HepG2 (cell line): ENCODE results near the gene NPSR1. TPM values are rescaled to one million over a fixed set of nuclear protein-coding genes. Genes with fewer than 3 reads are reported as not detected.

ENCODE experiments used
- ATAC-seq: fragments of 200-7000 bp; cut with Tn5 transposase; 3 replicates; pipeline ENCODE4 v1.9.1; 2020; ENCODE audit warnings: mild to moderate bottlenecking, moderate library complexity
- BruUV-seq: library from RNA; stranded (reverse); fragments of 400-500 nt; replicated peaks from 2 replicates; lab custom pipeline; 2021; lab: Mats Ljungman, UMichigan
- CTCF ChIA-PET: fragments of 300-600 bp; formaldehyde crosslinking; extraction: SDS; loops from one replicate; lab custom pipeline; 2021; ENCODE audit warnings: low total read pairs, inconsistent platforms, low intra/inter-chr PET ratio; lab: Yijun Ruan, JAX
- POLR2A ChIA-PET: fragments of 350-600 bp; sonication (Branson Sonifier 250); formaldehyde crosslinking; loops from one replicate; lab custom pipeline; 2020; ENCODE audit warnings: antibody characterized with exemption, inconsistent platforms; lab: Yijun Ruan, JAX
- DNase-seq: peaks from one replicate; pipeline ENCODE4 v3.0.0-alpha.2; 2015; ENCODE audit warnings: low spot score
- FAIRE-seq: peaks from 3 replicates; lab custom pipeline; 2011; peaks lifted over from hg19 to GRCh38; lab: Jason Lieb, UNC
- H2AFZ ChIP-seq: one replicate; pipeline ENCODE4 v1.6.1; 2011; ENCODE audit warnings: low read length, inconsistent platforms
- H3K27ac ChIP-seq: fragments of 300-600 bp; 3 replicates; pipeline ENCODE4 v1.8.0; 2011; ENCODE audit warnings: mixed run types, mild to moderate bottlenecking, mixed read lengths, low read length, inconsistent platforms; ENCODE audit not compliant: insufficient read depth; ENCODE audit errors: extremely low read length
- H3K27me3 ChIP-seq, 2 experiments: fragments of 200-600 bp in 1 of 2; 2 replicates in 1 of 2; 3 replicates in 1 of 2; pipeline versions ENCODE4 v1.6.0 to v1.8.0; 2011; ENCODE audit warnings: low read length in 2 of 2, mild to moderate bottlenecking in 2 of 2, moderate library complexity in 2 of 2, inconsistent platforms in 1 of 2; ENCODE audit not compliant: insufficient read depth in 2 of 2, control insufficient read depth in 1 of 2
- H3K36me3 ChIP-seq, 2 experiments: fragments of 200-600 bp in 1 of 2; replicated peaks in 1 of 2; 2 replicates in 1 of 2; 3 replicates in 1 of 2; pipeline versions ENCODE4 v1.5.1 to v1.8.0; 2011; ENCODE audit warnings: low read length in 2 of 2, inconsistent platforms in 1 of 2; ENCODE audit not compliant: insufficient read depth in 2 of 2, control insufficient read depth in 1 of 2
- H3K4me1 ChIP-seq: 2 replicates; pipeline ENCODE4 v1.5.1; 2012; ENCODE audit warnings: low read length, inconsistent platforms; ENCODE audit not compliant: insufficient read depth
- H3K4me2 ChIP-seq: 2 replicates; pipeline ENCODE4 v1.6.0; 2011; ENCODE audit warnings: low read depth, low read length, inconsistent platforms
- H3K4me3 ChIP-seq, 3 experiments: fragments of 200-600 bp in 1 of 3; sonication (generic), shearing (Covaris generic) in 1 of 3; replicated peaks in 1 of 3; 2 replicates each; pipeline ENCODE4 v1.5.1; 2011 to 2016; ENCODE audit warnings: low read length in 3 of 3, inconsistent platforms in 2 of 3, low read depth in 2 of 3, mild to moderate bottlenecking in 2 of 3, control low read depth in 1 of 3, mixed read lengths in 1 of 3; ENCODE audit not compliant: insufficient read depth in 1 of 3
- H3K79me2 ChIP-seq: one replicate; pipeline ENCODE4 v1.6.1; 2011; ENCODE audit warnings: low read length, inconsistent platforms; ENCODE audit not compliant: insufficient read depth
- H3K9ac ChIP-seq: 2 replicates; pipeline ENCODE4 v1.6.0; 2011; ENCODE audit warnings: mild to moderate bottlenecking, low read depth, low read length, inconsistent platforms; ENCODE audit not compliant: insufficient read depth
- H3K9me3 ChIP-seq: 2 replicates; pipeline ENCODE4 v1.5.1; 2012; ENCODE audit warnings: mild to moderate bottlenecking, low read length
- H4K20me1 ChIP-seq: 2 replicates; pipeline ENCODE4 v1.6.0; 2011; ENCODE audit warnings: inconsistent platforms, mild to moderate bottlenecking, low read length, moderate library complexity; ENCODE audit not compliant: insufficient read depth
- ARID3A ChIP-seq: IDR thresholded peaks from 2 replicates; pipeline ENCODE4 v1.6.1; 2012; ENCODE audit warnings: low read depth, low read length, improper control_type of control experiment
- CENPX ChIP-seq: sonication (generic); formaldehyde crosslinking; IDR thresholded peaks from 2 replicates; pipeline ENCODE4 v1.9.0; 2021; ENCODE audit warnings: mild to moderate bottlenecking, missing genetic modification reagents, moderate library complexity
- FOXA1 ChIP-seq, 2 experiments: fragments of 450-650 bp in 1 of 2; sonication (generic) in 1 of 2; formaldehyde crosslinking in 1 of 2; IDR thresholded peaks; 2 replicates each; pipeline versions ENCODE4 v1.4.0 to v1.6.1; 2016 to 2020; ENCODE audit warnings: missing genetic modification reagents in 1 of 2
- GATAD1 ChIP-seq: IDR thresholded peaks from 2 replicates; pipeline ENCODE4 v1.6.1; 2016; ENCODE audit warnings: missing genetic modification reagents, missing compliant biosample characterization
- MTA1 ChIP-seq: sonication (generic); formaldehyde crosslinking; IDR thresholded peaks from 2 replicates; pipeline ENCODE4 v1.4.0; 2020; ENCODE audit warnings: missing genetic modification reagents, mild to moderate bottlenecking, borderline replicate concordance
- NCOA2 ChIP-seq: sonication (generic); formaldehyde crosslinking; IDR thresholded peaks from 2 replicates; pipeline ENCODE4 v1.8.0; 2022; ENCODE audit warnings: inconsistent platforms
- SMAD9 ChIP-seq: sonication (generic); formaldehyde crosslinking; IDR thresholded peaks from 2 replicates; pipeline ENCODE4 v1.5.1; 2020; ENCODE audit warnings: mild to moderate bottlenecking, missing genetic modification reagents
- SOX13 ChIP-seq, 3 experiments: fragments of 450-650 bp in 1 of 3; sonication (generic) in 1 of 3; formaldehyde crosslinking in 1 of 3; IDR thresholded peaks in 2 of 3; conservative IDR thresholded peaks in 1 of 3; 2 replicates each; pipeline versions ENCODE4 v1.5.0 to v1.6.1; 2016 to 2020; ENCODE audit warnings: antibody characterized with exemption in 1 of 3, mild to moderate bottlenecking in 1 of 3, missing compliant biosample characterization in 1 of 3, missing genetic modification reagents in 1 of 3, moderate library complexity in 1 of 3
- SP5 ChIP-seq: IDR thresholded peaks from 2 replicates; pipeline ENCODE4 v1.6.1; 2016; ENCODE audit warnings: low read depth, borderline replicate concordance
- STAG1 ChIP-seq: sonication (generic); formaldehyde crosslinking; IDR thresholded peaks from 2 replicates; pipeline ENCODE4 v1.4.0; 2020; ENCODE audit warnings: missing genetic modification reagents
- WIZ ChIP-seq: sonication (generic); formaldehyde crosslinking; IDR thresholded peaks from 2 replicates; pipeline ENCODE4 v1.5.1; 2020; ENCODE audit warnings: mild to moderate bottlenecking, missing genetic modification reagents
- ZBTB7A ChIP-seq: sonication (generic); formaldehyde crosslinking; IDR thresholded peaks from 2 replicates; pipeline ENCODE4 v1.8.0; 2022; ENCODE audit warnings: mild to moderate bottlenecking, missing genetic modification reagents
- ZFP36 ChIP-seq: fragments of 150-350 bp; IDR thresholded peaks from 2 replicates; pipeline ENCODE4 v1.6.1; 2018; ENCODE audit warnings: borderline replicate concordance, low read length, low read depth; ENCODE audit not compliant: partially characterized antibody
- ZNF547 ChIP-seq: sonication (generic); formaldehyde crosslinking; IDR thresholded peaks from 2 replicates; pipeline ENCODE4 v1.5.1; 2020; ENCODE audit warnings: mild to moderate bottlenecking, missing genetic modification reagents
- ZNF569 ChIP-seq: sonication (generic); formaldehyde crosslinking; IDR thresholded peaks from 2 replicates; pipeline ENCODE4 v1.5.0; 2020; ENCODE audit warnings: mild to moderate bottlenecking, missing genetic modification reagents, moderate library complexity, borderline replicate concordance
- ZNF770 ChIP-seq: sonication (generic); formaldehyde crosslinking; IDR thresholded peaks from 2 replicates; pipeline ENCODE4 v1.5.0; 2020; ENCODE audit warnings: mild to moderate bottlenecking, missing genetic modification reagents
- ZNF891 ChIP-seq: sonication (generic); formaldehyde crosslinking; IDR thresholded peaks from 2 replicates; pipeline ENCODE4 v1.5.0; 2020; ENCODE audit warnings: mild to moderate bottlenecking, missing genetic modification reagents
- WGBS: methylation state at CpG from one replicate; pipeline ENCODE4 v1.1.6; 2017; ENCODE audit warnings: low lambda C conversion rate; 5-methylcytosine and 5-hydroxymethylcytosine counted together
- in situ Hi-C: cut with HindIII; loops from 2 replicates; pipeline ENCODE4 v1.10.0; 2017; ENCODE audit warnings: low pct_unique_long_range_greater_than_20kb; ENCODE audit not compliant: extremely low pct_ligation_motif_present
- intact Hi-C: fragments of 100-400 bp; cut with micrococcal nuclease; formaldehyde crosslinking; loops from one replicate; pipeline ENCODE4 v1.10.0; 2022; ENCODE audit not compliant: unreplicated experiment
- polyA plus RNA-seq, 8 experiments: library from polyadenylated mRNA; depleted of rRNA in 3 of 8; stranded (reverse) in 7 of 8; unstranded in 1 of 8; fragments of >200 nt; fragmentation: Illumina TruSeq in 4 of 8; extraction: Trizol in 4 of 8; gene quantifications; 2 replicates each; pipeline versions ENCODE4 v1.2.1 to v1.2.3, GENCODE V29; 2011 to 2016; ENCODE audit warnings: low read depth in 4 of 8, missing spikeins in 1 of 8, mixed read lengths in 1 of 8; ENCODE audit not compliant: insufficient read depth in 1 of 8
- total RNA-seq, 5 experiments: library from RNA; depleted of rRNA; stranded (reverse); fragments of >200 nt; fragmentation: Illumina TruSeq; extraction: Trizol; gene quantifications; 2 replicates each; pipeline ENCODE4 v1.2.3, GENCODE V29; 2016; ENCODE audit warnings: low read depth in 1 of 5
- TF ChIP-seq, protein P1 (sequence below), 2 experiments: fragments of 450-650 bp in 1 of 2; sonication (generic) in 1 of 2; formaldehyde crosslinking; IDR thresholded peaks; 2 replicates each; pipeline versions ENCODE4 v1.5.0 to v1.8.0; 2020 to 2022; ENCODE audit warnings: mild to moderate bottlenecking in 1 of 2, missing genetic modification reagents in 1 of 2
- TF ChIP-seq, protein P2 (sequence below): sonication (generic); formaldehyde crosslinking; IDR thresholded peaks from 2 replicates; pipeline ENCODE4 v1.4.0; 2020; ENCODE audit warnings: low read depth, mild to moderate bottlenecking, missing genetic modification reagents

The NPSR1 gene
- total and polyA plus RNA-seq, 2 of the 13 experiments (the other 11 are each of a cell fraction or from before 2014, with no cell fraction given): not detected

DNA sequence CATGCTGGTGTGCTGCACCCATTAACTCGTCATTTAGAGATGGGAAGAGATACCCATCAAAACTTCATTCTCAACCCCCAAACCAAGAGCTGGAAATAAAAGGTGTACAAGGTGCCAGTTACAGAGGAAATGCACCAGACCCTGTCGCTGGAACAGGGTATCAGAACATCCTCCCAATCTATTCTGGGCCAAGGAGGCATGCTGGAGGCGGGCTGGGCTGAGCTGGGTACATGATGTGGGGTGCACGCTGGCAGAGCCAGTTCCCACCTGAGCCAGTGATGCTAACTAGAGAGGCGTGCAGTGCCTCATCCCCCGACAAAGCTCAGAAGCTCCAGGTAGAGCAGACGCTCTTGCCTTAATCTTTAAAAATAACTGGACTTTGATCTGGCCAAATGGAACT is 70.1 kb downstream of the NPSR1 start:
- CTCF ChIA-PET: no interaction called here
- Histone ChIP-seq H3K4me3 (no peak overlapping the region), H3K27me3 (no peaks in the 10 kb centered on the region), H3K4me2 (no peak overlapping the region), H3K9me3 (no peaks in the 10 kb centered on the region), H3K9ac (no peak overlapping the region), H2AFZ (no peak overlapping the region), H3K4me1 (0 out of 2 replicates have a peak, but pooled peaks cover 6% of the 10 kb centered on the region), H3K79me2 (peaks cover 3% of the 10 kb centered on the region), H3K27ac (no peak overlapping the region), H4K20me1 (no peaks in the 10 kb centered on the region), H3K36me3 (peaks cover 9 to 32% of the 10 kb centered on the region in 2 experiments)
- no TSS peak for BruUV-seq
- WGBS: 91% methylated on average over 7 of the region's 7 CpGs
- no peak for DNase-seq
- no peak for TF ChIP-seq ZNF770 (CRISPR knock-in tag)
- TF ChIP-seq ZBTB7A: no peak
- no peak for TF ChIP-seq ZNF891 (CRISPR knock-in tag)
- TF ChIP-seq ZNF547 (CRISPR knock-in tag): no peak
- TF ChIP-seq MTA1: no peak
- TF ChIP-seq SP5 (CRISPR knock-in tag): no peak
- TF ChIP-seq NCOA2 (CRISPR knock-in tag): no peak
- no peak for TF ChIP-seq SMAD9 (CRISPR knock-in tag)
- TF ChIP-seq STAG1: no peak
- TF ChIP-seq CENPX: no peak
- no peak for TF ChIP-seq ARID3A
- TF ChIP-seq SOX13 (IDR thresholded peaks at IDR 0.05): no peak
- no peak for TF ChIP-seq SOX13 (CRISPR knock-in tag; conservative IDR thresholded peaks at IDR 0.05 in 1 of 2, IDR thresholded peaks at IDR 0.05 in 1 of 2)
- TF ChIP-seq ZFP36: no peak
- no peak for TF ChIP-seq ZNF569 (CRISPR knock-in tag)
- TF ChIP-seq, protein P1, sequence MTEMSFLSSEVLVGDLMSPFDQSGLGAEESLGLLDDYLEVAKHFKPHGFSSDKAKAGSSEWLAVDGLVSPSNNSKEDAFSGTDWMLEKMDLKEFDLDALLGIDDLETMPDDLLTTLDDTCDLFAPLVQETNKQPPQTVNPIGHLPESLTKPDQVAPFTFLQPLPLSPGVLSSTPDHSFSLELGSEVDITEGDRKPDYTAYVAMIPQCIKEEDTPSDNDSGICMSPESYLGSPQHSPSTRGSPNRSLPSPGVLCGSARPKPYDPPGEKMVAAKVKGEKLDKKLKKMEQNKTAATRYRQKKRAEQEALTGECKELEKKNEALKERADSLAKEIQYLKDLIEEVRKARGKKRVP (CRISPR knock-in tag; IDR thresholded peaks at IDR 0.05): no peak
- no peak for TF ChIP-seq FOXA1 (IDR thresholded peaks at IDR 0.05)
- no peak for TF ChIP-seq FOXA1 (CRISPR knock-in tag; IDR thresholded peaks at IDR 0.05)
- TF ChIP-seq, protein P2, sequence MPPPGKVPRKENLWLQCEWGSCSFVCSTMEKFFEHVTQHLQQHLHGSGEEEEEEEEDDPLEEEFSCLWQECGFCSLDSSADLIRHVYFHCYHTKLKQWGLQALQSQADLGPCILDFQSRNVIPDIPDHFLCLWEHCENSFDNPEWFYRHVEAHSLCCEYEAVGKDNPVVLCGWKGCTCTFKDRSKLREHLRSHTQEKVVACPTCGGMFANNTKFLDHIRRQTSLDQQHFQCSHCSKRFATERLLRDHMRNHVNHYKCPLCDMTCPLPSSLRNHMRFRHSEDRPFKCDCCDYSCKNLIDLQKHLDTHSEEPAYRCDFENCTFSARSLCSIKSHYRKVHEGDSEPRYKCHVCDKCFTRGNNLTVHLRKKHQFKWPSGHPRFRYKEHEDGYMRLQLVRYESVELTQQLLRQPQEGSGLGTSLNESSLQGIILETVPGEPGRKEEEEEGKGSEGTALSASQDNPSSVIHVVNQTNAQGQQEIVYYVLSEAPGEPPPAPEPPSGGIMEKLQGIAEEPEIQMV (CRISPR knock-in tag): no peak
- TF ChIP-seq GATAD1 (CRISPR knock-in tag): no peak
- no peak for TF ChIP-seq WIZ (CRISPR knock-in tag)
- in situ Hi-C loops: no loop called here
- FAIRE-seq: no peak
- intact Hi-C loops: no loop called here
- POLR2A ChIA-PET: no interaction called here
- no peak for ATAC-seq
